CD4-positive, alpha-beta T cell treated with Interferon gamma for 1 hour (primary cell): ENCODE data around the gene MSANTD2.
A peak's percentile ranks its signal among the peaks of the same experiment; 100 is the strongest.
"Not testable (repeated sequence)": the region's sequence is repeated elsewhere in the genome, so short reads cannot be mapped to it uniquely, and the experiment has no call there.

ENCODE experiments used
- DNase-seq: peaks from one replicate; pipeline ENCODE4 v3.0.0-alpha.2; 2020

MSANTD2 gene

DNA sequence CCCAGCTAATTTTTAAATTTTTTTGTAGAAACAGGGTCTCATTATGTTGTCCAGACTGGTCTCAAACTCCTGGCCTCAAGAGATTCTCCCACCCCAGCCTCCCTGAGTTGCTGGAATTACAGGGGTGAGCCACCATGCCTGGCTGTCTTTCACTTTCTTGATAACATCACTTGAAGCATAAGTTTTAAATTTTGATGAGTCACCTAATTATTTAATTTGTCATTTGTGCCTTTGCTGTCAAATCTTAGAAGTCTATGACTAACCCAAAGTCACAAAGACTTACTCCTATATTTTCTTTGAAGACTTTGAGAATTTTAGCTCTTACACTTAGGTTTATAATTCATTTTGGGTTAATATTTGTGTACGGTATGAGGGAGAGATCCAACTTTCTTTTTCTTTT is 14.5 kb upstream of the MSANTD2 start:
- DNase-seq: no peak

DNA sequence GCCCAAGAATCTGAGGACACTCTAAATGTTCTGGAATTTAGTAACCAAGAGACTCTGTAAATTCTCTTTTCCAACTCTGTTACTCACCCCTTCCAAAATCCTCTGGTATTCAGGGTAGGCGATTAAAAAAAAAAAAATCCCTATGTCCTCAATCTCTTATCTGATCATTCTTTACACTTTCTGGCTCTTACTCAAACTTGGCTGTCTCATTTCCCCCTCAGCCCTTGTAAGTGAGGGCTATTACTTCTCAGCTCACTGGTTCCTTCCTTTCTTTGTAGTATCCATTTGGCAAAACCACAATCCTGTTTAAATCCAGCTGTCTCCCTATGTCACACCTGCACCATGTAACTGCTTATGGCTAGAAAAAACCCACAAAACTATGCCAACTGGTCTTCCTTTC is 12.7 kb upstream of the MSANTD2 start:
- no peak for DNase-seq

DNA sequence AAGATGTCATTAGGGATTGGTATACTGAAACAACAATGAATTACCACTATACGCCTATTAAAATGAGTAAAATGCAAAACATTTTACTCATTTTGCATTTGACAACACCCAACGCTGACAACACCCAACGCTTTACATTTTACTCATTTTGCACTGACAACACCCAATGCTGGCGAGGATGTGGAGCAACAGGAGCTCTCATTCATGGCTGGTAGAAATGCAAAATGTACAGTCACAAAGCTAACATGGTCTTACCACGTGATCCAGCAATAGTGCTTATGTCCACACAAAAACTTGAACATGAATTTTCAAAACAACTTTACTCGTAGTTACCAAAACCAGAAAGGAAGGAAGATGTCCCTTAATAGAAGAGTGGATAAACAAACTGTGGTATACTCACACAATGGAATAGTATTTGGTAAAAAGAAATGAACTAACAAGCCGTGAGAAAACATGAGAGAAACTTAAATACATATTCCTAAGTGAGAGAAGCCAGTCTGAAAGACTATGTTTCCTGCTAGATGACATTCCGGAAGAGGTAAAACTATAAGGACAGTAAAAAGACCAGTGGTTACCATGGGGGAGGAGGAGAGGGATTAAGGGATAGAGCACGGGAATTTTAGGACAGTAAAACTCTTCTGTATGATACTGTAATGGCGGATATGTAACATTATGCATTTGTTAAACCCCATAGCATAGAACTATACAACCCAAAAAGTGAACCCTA is 11.4 kb upstream of the MSANTD2 start:
- no peak for DNase-seq

DNA sequence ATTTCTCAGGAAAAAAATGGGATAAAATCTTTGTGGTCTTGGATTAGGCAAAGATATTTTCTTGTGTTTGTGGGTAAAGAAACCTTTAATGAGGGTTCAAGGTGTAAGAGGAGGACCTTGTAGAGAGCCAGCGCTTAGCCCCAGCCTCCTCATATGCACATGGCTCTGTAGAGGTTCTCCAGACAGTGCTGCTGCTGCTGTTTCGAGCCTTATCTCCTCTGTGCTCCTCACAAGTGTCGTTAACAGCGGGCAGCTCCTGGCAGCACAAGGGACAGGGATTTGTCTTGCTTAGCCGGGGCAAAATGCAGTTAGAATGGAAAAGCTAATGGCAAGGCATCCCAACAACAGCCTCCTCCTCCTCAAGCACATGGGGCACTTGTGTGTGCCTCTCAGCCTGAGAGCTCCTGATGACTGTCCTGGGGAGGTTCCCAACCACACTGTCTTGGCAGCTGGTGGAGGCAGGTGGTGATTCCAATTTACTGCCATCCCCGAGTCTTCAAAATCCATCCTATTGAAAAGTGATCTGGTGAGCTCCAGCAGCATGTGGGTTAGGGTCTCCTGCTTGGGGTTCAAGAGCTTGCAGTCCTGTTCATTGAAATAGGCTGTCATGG is 7.6 kb upstream of the MSANTD2 start:
- DNase-seq: no peak

DNA sequence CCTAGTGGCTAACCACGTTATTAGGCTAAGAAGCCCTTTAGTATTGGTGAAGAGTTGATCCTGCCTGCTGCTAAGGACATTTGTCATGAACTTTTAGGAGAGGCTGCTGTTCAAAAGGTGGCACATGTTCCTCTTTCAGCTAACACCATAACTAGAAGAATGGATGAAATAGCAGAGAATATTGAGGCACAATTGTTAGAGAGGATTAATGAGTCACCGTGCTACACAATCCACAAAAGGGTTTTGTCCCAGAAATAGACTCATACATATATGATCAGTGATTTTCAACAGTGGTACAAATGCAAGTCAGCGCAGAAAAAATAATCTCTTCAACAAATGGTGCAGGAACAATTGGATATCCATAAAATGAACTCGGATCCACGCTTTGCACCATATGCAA is 7.0 kb upstream of the MSANTD2 start:
- DNase-seq: no peak

DNA sequence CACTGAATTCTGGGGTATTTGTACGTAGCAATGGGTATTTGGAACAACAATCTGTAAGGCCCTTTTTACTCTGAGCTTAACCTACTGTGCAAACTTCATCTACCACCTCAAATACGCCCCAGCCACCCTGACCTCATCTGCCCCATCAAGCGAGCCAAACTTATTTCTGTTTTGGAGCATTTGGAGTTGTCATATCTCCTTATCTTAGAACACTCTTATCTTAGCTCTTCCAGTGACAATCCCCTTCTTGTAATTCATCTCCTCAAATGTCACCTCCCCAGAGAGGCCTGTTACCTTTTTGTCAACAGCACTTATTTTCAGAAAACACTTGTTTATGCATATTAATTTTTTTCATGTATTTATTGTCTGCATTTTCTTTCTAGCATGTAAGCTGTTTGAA is 4.7 kb upstream of the MSANTD2 start:
- no peak for DNase-seq

DNA sequence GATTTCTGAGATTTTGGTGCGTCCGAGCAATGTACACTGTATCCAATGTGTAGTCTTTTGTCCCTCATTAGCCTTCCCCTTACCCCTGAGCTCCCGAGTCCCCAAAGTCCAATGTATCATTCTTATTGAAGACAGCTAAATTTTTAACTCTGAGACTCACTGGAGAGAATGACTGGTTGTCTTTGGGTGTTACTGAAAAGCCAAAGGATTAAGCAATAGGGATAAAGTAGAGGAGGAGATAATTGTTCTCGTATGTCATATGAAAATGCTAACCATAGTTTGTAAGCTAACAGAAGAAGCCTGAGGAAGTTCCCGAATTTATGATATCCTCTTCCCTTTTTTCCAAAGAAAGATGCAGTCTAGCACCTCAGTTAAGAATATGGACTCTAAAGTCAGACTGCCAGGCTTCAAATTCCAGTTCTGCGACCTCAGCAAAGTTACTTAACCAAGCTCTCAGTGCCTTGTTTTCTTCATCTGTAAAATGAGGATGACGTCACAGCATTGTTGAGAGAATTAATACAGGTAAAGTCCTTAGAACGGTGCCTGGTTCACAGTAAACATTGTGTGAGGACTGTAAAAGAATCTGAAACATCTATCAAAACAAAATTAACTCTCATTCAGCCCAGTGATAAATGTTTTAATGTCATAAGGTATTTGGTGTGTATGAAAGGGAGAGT is 1.6 kb upstream of the MSANTD2 start:
- no peak for DNase-seq

DNA sequence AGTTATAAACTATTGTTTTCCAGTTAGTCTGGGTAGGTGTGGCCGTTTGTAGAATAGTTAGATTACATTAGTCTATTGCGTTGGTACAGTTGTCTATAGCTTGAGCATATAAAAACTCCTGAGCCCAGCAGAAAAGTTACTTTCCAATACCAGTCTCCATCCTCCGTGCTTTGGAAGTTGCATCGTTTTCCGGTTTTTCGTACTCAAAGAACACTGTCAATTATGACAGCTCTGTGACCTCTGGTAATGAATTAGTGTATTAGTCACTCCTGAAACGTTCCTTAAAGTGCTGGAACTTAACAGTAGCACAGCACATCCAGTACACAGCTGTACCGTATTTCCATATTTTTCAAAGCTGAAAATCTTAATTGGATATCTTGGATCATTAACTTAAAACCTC is 808 bp upstream of the MSANTD2 start:
- no peak for DNase-seq

DNA sequence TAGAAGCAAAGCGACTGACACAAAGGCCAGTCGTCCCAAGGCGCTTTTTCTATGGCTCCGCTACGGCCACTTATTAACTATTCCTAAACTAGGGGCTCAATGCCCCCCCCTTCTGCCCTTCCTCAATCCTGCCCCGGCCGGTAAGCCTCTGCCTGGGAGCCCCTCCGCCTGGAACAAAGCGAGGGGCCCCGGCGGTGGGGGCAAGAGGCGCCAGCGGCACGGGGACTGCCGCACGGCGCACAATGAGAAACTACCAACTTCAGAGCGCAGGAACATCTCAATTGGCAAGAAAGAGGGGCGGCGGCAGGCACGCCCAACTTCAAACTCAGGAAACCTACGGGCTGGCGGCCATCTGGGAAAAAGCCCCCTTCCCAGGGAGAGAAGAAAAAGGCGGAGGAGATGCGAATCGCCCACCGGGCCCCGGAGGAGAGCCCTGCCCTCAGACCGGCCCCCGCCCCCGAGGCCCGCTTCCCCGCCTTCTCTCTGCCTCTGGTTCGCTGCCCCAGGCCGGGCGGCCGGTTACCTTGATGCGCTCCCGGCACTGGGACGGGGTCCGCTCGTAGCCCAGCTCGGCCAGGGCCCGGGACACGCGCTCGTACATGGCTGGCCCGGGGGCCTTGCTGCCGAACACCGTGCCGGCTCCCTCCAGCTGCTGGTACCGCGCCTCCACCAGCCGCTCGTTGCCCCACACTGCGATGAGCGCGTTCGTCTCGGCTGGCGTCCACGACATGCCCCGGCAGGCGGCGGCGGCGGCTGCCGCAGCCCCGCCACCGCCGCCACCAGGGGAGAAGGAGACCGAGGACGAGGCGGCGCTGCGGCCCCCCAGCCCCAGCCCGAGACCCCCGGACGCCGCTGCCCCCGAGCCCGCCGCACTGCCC is 619 bp downstream of the MSANTD2 start:
- peak; percentile 22 for DNase-seq

DNA sequence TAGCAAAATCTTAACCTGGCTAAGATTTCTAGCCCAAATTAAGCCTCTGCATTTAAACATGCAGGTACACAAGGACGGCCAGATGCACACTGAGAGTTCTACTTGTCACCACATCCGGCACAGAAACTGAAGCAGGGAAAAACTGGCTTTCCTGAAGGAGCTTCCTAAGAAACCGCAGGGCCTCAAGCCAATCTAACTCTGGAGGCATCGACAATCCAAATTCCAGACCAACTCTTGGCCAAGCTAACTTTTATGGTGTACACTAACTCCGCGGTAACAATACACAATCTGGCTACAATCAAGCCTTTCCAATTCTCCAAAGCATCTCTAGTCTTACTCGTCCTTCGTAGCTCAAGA is 1.2 kb downstream of the MSANTD2 start:
- no peak for DNase-seq

DNA sequence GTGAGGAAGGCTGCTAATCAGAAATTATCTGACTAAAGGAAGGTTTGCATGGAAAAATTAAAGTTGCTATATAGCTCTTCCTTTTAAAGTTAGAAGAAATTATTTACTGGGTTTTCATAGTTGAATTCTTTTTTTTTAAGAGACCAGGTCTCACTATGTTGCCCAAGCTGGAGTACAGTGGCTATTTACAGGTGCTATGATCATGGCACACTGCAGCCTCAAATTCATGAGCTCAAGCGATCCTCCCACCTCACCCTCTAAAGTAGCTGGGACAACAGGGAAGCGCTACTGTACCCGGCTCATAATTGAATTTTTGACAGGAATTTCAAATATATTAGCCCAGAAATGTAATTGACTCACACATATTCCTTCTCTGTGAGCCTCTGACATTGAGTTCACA is 3.9 kb downstream of the MSANTD2 start:
- DNase-seq: no peak

DNA sequence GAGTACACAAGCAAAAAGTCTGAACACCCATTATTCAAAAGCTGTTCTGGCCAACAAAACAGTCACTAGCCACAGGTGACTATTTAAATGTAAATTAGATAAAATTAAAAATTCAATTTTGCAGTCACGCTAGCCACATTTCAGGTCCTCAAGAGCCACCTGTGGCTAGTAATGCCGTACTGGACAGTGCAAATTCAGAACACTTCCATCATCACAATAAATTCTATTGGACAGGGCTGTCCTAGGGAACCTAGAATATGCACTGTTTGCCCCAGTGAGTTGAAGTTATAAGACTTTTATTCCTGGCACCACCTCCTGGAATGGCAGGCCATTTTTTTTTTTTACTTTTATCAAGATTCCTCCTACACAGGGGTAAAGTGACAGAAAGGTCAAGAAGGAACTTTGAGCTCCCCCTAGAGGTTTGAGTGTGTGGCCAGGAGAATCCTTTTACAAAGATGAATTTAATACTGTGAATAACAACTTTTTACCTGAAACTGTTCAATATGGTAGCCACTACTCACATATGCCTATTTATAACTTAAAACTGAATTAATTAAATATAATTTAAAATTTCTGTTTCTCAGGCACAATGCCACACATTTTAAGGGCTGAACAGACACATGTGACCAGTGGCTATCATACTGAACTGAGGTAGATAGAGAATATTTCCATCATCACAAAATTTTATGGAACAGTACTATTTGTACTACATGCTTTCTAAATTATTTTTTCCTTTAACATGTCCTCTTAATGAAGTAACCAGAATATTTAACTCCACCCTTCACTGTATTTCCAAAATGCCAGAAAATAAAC is 6.5 kb downstream of the MSANTD2 start:
- no peak for DNase-seq

DNA sequence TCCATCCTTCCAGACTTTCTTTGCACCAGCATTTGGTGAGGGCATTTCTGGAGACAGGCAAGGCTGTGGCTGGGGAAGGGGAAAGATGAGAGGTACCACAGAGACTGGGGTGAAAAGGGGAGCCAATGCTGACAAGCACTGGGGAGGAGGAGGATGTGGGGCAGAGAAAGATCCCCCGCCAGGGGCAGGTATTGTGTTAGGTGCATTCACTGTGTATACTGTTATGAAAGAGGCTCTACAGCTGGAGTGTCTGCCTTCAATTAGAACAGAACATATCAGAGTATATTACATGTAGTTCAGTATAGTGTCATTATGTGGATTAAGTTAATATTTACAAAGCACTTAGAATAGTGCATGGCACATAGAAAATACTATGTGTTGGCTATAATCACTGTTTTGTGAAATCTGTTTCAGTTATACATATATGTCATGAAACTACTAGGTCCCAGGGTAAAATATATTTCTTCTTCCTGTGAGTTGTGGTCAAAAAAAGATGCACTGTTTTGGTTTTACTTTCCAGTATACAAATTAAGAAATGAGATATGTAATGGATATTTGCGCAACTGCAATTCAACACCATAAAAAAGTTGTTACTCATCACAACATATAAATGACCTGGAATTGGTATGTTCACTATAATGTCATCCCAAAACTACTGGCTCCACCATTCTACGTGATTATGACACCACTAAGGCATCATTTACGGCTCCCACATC is 8.4 kb downstream of the MSANTD2 start:
- DNase-seq: no peak

DNA sequence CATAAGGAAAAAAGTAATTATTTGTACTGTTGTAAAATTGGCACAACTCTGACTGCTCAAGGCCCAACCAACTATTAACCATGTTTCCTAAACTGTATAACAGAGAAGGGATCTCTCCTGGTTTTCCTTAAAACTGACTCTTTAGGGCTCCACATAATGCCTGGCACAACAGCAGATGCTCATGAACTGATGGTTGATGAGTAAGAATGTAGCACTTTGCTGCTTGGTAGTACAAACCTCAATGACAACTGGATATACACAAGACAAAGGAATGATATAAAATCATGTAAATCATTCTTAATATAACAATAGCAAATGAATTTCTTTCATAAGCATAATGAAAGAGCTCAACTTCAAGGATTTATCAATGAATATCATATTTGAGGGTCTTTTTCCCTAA is 11.7 kb downstream of the MSANTD2 start:
- DNase-seq: no peak

DNA sequence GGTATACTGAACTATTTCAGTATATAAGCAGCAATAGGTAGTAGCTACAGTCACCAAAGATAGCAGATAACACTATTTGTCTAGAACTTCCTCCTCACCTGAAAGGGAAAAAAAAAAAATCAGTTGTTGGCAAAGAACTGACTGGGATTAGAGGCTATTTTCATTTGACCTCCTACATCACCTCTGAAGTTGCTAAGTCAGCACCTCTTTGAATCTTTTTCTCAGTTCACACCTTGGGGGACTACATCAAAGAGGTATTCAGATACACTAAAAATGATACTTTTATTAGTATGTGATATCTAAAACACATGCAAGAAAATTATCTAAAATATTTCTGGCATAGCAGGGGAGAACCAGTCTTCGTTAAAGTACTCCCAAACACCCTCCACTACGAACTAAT is 16.2 kb downstream of the MSANTD2 start:
- DNase-seq: no peak

DNA sequence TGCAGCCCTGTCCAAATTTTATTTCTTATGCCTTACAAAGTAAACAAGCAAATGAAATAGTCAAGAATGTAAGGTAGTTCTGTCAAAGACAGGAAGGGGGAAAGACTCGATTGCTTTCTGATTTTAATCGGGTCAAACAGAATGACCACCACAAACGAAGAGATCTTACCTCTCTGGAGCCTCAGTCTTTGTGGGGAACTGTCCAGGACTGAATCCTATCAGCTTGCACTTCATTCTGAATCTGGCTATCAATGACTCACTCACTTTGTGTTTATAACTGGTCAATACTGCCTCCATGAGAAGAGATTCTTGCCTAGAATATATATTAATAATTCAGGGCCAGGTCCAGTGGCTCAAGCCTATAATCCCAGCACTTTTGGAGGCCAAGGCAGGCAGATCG is 17.2 kb downstream of the MSANTD2 start:
- no peak for DNase-seq

DNA sequence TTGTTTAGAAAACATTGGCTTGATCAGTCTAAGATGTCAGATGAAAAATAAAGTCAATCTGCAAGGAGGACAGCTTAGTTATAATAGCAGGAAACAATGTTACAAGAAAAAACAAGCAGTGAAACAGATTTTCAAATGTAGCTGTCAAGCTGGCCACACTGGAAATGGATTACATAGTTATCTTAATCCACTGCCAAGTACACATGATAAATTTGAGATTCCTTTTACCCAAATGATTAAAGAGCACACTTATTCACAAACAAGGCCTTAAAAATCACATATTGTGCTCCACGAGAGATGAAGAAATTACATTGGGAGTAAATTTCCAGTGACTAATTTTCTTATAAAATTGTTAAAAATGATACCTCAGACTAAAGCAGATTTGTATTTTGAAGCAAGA is 20.6 kb downstream of the MSANTD2 start:
- DNase-seq: no peak

DNA sequence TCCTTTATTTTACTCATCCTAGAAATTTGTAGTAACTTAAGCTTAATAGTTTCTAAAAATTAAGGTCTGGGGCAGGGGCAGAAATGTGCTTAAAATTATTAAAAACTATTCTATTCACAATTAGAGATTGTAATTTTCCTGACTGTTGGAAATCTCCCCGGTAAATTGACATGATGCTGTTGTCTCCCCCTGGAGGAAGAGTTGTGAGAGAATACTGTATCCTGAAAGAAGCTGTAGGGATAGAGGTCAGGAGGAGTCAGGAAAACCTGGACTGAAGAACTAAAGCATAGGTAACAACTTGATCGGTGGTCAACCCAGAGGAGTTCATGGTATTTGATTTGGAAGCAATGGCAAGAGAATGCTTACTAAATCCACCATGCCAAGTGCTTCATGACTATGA is 21.9 kb downstream of the MSANTD2 start:
- no peak for DNase-seq

DNA sequence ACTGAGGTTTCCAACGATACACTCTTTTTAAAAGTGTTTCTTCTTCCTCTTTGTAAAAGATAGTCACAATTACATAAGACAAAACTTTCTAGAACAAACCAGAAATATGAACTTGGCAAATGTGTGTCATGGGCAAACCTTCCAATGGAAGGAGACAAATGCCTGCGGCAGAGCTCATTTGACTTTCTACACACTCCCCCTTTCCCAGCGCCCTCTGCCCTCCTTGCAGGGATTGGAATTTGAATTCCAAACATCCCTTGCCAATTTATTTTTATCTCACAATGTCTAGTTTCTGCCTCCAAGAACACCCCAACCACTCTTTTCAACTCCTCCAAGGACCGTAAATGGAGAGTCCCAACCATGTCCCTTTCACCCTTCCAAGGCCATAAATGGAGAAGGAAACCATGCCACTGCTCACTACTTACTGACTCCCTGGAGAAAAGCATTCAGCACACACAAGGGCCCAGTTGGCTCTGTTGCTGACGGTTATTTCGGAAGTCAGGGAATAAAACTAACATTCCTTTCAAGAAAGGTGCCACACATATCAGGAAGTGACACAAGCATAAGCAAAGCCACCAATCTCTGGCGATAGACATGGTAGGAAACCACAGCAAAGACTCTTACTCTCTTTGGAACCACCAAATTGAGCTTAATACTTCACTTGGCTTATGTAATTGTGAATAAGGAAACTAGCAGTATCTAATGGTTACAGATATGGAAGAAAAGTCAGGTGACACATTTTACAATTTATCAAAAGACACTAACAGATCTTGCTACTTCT is 23.2 kb downstream of the MSANTD2 start:
- no peak for DNase-seq

DNA sequence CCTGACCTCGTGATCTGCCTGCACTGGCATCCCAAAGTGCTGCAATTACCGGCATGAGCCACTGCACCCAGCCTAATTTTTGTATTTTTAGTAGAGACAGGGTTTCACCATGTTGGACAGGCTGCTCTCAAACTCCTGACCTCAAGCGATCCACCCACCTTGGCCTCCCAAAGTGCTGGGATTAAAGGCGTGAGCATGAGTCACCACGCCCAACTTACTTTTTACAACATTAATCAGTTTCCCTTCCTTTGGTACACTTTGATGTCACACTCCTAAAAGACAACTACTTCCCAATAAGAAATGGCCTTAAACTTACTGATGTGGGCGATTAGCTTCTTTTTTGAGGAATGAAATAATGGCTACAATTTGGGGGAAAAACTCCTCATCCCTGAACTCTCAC is 29.2 kb downstream of the MSANTD2 start:
- not testable (repeated sequence) for DNase-seq
